ENCODE results near the gene ATG9A.

Gene ATG9A

DNA sequence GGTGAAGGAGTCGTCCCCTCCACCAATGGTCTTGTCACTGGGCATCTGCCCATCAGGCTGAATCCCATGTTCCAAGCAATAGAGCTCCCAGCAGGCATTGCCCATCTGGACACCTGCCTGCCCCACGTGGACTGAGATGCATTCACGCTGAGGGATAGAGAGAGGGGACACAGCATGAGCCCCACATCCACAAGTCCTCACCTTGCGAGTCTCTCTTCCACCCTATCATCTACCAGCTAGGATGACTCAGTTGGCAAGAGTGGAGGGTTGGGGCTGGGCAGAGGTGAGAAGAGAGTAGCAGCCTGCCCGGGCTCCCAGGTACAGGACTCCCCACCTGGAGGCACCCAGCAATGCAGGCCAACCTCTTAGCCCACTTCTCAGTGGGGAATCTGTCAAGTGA lies 22.6 kb upstream of the ATG9A start:
- no peak for FAIRE-seq

DNA sequence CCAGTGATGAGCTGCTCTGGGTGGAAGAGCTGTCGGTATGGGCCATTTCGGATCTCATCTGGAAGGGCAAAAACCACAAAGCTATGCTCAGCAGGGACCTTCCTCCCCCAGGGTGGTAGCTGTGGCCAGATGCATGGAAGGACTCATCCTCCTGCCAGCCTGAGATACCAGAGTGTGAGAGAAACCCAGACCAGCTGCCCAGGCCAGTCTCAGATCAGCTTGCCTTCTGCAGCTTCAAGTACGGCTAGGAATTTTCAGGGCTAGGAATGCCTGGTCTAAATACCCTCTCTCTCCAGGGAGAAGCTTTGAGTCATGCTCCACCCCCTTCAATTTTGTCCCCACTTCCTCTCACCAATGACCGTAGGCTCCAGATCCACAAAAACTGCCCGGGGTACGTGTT lies 22.2 kb upstream of the ATG9A start:
- no peak for FAIRE-seq

DNA sequence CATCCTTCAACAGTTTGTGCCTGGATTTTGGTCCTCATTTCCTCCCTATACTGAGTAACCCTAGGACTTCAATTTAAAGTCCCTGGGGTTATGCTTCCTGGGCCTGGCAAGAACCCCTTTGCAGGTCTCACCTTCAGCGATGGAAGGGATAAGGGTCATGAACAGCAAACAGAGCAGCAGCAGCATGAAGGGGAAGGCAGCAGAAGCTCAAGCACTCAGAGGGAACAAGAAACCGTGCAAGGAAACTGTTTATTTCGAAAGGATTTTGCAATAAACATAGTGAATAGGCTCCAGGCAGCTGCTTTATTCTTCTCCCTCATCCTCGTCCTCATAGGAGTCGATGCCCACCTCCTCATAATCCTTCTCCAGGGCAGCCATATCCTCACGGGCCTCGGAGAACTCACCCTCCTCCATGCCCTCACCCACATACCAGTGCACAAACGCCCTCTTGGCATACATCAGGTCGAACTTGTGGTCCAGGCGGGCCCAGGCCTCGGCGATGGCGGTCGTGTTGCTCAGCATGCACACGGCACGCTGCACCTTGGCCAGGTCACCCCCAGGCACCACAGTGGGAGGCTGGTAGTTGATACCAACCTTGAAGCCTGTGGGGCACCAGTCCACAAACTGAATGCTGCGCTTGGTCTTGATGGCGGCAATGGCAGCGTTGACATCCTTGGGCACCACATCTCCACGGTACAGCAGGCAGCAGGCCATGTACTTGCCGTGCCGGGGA lies 20.8 kb upstream of the ATG9A start:
- FAIRE-seq, result no peak

DNA sequence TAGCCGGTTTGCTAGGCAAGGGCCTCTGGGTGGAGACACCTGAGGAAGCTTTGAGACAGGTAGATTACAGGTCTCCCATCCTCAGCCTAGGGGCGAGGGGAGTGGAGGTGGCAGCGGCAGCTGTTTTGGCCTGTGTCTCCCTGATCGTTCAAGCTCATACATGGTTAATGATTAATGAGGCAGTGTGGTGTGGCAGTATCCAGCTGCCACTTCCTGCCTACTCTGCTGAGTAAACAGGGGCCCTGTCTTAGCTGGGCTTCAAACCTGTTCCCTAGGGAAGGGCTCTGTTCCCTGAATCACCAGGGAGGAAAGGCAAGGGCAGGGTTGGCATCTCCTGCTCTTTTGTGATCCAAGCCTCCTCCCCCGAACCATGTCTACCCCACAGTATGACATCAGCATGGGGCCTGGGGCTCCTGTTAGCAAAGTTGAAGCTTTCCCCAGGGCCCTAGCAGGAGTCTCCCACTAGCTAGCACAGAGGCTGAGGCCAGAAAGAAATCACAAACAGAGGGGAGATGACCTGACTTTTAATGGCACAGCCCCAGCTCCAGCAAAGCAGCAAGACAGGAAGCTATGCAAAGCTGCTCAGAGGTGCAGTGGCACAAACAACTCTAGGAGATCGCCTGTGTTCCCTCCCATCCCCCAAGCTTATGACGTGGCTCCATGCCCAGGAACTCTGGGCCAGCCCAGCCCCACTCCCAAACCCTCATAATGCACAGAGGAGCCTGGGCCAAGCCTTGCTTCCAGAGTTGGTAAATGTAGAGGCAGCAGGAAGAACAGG lies 20.0 kb upstream of the ATG9A start:
- peak; percentile 77 for FAIRE-seq

DNA sequence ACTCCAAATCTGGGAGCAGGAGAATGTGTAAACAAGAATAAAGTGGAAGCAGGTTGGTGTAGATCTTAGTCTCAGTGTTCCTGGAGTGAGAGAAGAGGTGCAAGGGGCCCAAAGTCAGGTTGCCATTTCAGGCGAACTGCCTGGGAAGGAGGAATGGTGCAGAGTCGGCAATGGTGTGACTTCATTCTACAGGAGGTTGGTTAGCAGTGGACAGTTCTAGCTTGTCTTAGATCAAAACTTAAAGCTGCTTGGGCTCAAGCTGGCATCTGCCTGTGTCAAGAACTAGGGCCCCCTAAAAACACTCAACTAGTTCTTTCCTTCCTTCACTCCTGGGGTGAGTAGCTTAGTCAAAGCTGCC lies 19.4 kb upstream of the ATG9A start:
- no peak for FAIRE-seq

DNA sequence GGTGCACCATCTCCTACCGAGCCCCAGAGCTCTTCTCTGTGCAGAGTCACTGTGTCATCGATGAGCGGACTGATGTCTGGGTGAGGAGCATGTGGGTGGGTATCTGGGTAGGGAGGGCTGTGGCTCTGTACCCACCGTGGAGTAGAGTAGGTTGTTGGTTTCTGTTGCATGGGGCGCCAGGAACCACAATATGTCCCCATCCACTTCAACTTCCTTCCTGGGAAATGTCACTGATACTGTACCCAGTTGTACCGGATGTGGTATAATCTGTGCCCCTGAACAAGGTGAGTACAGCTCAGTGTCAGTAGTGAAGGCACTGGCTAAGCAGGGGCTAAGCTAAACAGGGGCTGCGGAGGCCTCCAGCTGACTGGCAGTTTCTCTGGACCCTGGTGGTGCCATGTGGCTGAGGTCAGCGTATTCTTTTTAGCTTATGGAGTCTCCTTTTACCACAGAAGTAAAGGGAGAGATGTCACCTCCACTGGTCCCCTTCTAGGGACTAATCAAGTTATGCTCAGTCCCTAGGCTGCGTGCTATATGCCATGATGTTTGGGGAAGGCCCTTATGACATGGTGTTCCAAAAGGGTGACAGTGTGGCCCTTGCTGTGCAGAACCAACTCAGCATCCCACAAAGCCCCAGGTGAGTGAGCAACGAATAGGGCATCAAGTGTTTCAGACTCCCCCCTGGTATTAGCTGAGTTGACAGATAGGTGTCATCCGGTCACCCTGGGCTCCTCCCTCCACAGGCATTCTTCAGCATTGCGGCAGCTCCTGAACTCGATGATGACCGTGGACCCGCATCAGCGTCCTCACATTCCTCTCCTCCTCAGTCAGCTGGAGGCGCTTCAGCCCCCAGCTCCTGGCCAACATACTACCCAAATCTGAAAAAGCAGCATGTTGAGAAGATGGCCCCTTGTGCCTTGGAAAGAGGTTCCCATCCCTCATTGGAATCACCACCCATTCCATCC lies 18.5 kb upstream of the ATG9A start:
- FAIRE-seq, result no peak

- no peak for FAIRE-seq
Measured at GRCh38 chr2:219246559-219246958, 17.1 kb upstream of the ATG9A start.

DNA sequence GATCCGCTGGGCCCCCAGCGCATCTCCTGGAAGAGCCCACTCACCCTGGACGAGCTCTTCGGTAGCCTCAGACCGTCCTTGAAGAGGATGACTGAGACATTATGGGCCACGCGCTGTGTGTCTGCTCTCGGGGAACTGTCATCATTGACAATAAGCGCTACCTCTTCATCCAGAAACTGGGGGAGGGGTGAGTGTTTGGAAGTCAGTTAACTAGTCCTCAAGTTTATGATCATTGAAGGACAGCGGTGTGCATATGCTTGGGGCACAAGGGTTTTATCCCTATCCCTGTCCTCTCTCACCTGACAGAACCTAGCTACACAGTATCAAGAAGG lies 16.4 kb upstream of the ATG9A start:
- no peak for FAIRE-seq

- no peak for FAIRE-seq
Measured at GRCh38 chr2:219245148-219245898, 15.9 kb upstream of the ATG9A start, which contains the start of the genes GLB1L and STK16. GLB1L (minus strand) TSS chr2:219245444; CDS start chr2:219243573, 1,871 bp downstream. STK16 (plus strand) TSS chr2:219245479; CDS start chr2:219246000, 521 bp downstream.

DNA sequence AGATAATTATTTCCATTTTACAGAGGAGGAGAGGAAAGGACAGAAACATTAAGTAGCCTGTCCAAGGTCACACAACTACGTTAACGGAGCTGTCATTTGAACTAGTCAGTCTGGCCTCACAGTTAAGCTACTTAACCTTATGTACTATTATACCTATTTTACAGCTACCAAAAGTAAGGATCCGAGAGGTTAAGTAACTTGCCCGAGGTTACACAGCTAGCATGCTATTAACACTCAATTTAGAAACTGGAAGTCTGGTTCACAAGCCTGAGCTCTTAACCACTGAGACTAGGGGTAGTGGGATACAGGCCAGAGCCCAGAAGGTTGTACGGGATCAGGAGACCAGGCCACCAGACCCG lies 15.3 kb upstream of the ATG9A start:
- FAIRE-seq, result no peak

DNA sequence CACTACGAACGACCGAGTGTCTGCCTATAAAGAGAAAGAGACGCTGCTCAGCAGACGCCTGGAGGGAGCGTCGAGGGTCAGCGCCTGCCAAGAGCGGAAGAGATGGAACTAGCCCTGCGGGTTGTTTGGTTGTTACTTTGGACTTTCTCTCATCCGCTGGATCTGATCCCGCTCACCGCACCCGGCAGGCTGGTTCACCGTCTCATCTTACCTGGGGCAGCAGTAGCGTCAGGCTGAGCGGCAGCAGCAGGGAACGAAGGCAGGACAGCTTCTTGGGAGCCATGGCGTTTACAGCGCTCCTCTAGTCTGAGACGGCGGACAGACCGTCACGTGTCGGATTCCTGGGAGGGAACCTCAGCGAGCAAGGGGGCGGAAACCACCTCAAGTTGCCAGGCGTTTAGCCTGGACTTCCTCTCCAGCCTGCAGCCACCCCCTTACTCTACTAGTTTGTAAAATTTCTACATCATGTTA lies 13.9 kb upstream of the ATG9A start:
- no peak for FAIRE-seq

- FAIRE-seq, result no peak
Measured at GRCh38 chr2:219234331-219234730, 4.9 kb upstream of the ATG9A start.

GRCh38 chr2:219230059-219230540 lies 664 bp upstream of the ATG9A start:
- FAIRE-seq, result no peak

GRCh38 chr2:219228911-219229304 lies 528 bp downstream of the ATG9A start:
- no peak for FAIRE-seq

DNA sequence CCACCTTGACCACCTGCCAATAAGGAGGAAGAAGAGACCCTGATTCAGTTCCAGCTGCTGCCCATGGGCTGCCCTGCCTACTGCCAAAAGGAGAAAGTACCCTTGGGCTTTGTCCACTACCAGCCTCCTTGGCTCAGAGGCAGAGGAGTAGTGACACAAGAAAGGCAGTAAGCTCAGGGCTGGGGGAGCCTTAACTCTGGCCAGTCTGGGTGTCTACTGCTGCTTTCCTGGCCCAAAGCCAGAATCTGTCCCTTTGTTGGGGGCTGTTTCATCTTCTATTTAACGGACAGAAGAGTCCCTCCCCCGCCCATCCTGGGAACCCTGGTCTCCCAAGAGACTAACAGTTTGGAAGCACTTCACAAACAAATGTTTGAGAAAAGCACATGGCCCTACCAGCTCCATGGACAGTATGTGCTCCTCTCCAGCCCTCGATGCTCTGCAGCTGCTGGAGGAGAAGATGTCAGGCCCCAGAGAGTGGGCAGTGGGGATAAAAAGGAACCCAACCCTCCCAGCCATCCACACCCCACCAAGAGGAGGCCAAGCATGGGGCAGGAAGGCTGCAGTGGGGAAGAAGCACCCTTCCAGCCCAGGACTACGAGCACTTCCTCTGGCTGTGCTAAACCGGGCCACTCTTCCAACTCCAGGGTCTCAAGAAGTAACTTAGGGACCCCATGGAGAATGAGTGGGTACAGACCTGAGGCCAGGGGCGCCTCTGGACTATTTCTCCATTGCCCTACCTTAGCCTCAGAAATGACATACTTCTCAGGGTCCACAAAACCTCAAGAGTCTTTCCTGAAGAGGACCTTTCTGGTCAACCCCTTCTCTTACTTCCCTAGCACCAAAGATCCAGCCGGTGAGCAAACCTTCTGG lies 1.2 kb downstream of the ATG9A start:
- FAIRE-seq, result no peak

- FAIRE-seq, result no peak
Measured at GRCh38 chr2:219225350-219225749, 4.1 kb downstream of the ATG9A start.

GRCh38 chr2:219223831-219224610 lies 5.4 kb downstream of the ATG9A start:
- no peak for FAIRE-seq

- FAIRE-seq, result no peak
Measured at GRCh38 chr2:219221957-219222518, 7.4 kb downstream of the ATG9A start.

DNA sequence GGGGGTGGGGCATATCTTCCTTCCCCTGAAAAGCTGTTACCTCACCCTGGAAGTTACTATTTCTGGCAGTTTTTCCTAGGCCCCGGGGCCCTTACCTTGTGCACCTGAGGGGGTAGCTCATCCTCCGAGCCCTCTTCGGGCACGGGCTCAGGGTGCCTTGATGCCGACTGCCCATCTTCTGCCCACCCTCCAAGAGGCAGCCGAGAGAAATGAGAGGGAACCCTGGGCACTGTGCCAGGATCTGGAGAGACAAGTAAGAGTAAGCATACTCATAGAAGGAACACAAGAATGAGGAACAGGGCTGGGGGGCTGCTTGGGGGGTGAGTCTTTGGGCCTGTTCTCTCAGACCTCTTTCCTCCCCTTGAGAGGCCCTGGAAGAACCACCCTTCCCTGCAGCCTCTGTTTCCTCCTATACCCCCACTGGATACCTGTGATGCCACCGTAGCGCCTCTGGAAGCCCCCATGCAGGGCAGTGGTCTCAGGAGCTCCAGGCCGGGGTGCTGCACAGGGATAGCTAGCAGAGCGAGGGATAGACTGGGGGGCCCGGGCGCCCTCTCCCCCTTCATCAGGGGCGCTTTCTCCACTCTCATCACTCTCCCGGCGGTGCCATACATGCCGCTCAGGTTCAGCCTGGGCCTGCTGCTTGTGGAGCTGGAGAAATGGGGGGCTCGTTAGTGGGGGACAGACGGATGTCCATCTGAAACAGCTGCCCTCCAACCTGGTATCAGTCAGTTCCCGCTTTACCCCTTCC lies 8.6 kb downstream of the ATG9A start:
- no peak for FAIRE-seq
